GM13977 (cell line): Measurements from ENCODE around the gene RAD51B.

Experiments used
- DNase-seq: peaks from one replicate; pipeline ENCODE4 v3.0.0; 2012; ENCODE audit warnings: low spot score
- in situ Hi-C: fragments of 300-500 bp; cut with MboI; formaldehyde crosslinking; loops from one replicate; pipeline ENCODE4 v1.12.0; 2022; ENCODE audit warnings: low sequenced_read_pairs, low pct_unique_long_range_greater_than_20kb, mixed read lengths, inconsistent platforms; ENCODE audit not compliant: unreplicated experiment
- TF ChIP-seq, protein P1 (sequence below): IDR thresholded peaks from 2 replicates; pipeline ENCODE4 v1.5.1; 2012; ENCODE audit warnings: mild to moderate bottlenecking, control low read depth; ENCODE audit not compliant: insufficient read depth; ENCODE audit errors: extremely low read depth, missing control alignments

The RAD51B gene

DNA sequence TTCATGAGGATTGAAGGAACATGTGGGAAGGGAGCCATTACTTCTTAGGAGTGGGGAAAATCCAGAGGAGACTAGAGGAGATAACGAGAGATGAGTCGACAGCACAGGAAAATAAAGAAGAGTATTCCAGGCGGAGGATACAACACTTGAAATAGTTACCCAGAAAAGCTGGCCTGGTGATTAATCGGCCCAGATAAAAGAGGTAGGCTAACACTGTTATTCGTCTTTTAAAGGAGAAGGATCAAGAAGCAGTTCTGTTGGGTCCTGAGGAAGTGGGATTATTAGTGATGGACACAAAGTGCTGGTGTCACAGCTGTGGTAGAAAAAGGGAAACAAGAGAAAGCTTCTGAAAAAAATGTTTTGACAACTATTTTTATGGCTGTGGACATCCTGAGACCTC is 548.0 kb downstream of the RAD51B start:
- TF ChIP-seq, protein P1, sequence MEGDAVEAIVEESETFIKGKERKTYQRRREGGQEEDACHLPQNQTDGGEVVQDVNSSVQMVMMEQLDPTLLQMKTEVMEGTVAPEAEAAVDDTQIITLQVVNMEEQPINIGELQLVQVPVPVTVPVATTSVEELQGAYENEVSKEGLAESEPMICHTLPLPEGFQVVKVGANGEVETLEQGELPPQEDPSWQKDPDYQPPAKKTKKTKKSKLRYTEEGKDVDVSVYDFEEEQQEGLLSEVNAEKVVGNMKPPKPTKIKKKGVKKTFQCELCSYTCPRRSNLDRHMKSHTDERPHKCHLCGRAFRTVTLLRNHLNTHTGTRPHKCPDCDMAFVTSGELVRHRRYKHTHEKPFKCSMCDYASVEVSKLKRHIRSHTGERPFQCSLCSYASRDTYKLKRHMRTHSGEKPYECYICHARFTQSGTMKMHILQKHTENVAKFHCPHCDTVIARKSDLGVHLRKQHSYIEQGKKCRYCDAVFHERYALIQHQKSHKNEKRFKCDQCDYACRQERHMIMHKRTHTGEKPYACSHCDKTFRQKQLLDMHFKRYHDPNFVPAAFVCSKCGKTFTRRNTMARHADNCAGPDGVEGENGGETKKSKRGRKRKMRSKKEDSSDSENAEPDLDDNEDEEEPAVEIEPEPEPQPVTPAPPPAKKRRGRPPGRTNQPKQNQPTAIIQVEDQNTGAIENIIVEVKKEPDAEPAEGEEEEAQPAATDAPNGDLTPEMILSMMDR, result no peak
- in situ Hi-C loops, result no loop called here
- no peak for DNase-seq

DNA sequence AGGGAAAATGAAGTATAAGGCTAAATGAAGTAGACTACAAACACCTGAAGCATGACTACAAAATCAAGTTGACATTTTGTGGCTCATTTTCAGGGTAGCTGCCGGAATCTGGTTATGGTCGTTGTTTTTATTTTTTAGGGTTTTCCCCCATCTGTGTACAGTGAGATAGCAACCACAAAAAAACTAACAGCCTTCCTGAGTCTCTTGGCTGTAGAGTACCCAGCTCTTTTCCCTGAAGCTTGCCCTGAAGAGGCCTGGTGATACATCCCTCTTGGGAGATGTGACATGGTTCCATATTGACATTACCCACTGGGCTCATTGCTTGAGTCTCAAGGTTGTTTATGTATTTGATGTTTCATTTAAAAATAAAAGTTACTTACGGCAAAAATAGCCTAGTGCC is 549.3 kb downstream of the RAD51B start:
- TF ChIP-seq, protein P1, result no peak
- in situ Hi-C loops, result no loop called here
- DNase-seq, result peak; percentile 35

DNA sequence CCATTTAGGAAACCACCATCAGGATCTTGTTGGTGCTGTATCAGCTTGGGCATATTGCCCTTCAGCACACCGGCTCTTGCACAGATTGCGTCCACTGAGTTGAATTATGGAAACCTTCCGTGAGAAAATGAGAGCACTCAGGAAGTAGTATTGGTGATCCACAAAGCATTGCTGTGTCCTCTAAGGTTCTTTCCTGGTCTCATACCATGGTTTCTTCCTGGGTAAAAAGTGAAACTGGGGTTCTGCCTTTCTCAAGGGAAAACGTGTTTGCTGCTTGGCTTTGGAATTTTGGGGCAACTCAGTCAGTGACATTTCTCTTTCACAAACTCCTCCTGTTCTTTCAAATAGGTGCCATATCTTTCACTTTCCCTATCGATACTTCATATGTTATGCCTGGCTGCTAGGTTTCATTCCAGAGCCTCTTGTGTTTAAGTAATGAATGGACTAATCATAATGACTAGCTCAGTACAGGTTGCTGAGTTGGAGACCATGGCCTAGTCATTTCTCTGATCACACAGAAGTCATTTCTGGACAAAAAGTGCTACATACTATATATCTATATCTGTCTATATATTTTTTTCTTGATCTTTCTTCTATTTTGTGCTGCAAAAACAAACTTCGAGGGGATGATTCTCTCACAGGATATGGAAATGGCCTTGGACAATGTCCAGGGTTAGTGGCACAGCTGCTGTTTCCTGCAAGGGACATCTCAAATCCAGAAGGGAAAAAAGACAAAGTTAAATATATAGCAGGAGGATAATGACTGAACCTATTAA is 549.9 kb downstream of the RAD51B start:
- DNase-seq, result peak; percentile 49
- TF ChIP-seq, protein P1, result no peak
- in situ Hi-C loops, result no loop called here

DNA sequence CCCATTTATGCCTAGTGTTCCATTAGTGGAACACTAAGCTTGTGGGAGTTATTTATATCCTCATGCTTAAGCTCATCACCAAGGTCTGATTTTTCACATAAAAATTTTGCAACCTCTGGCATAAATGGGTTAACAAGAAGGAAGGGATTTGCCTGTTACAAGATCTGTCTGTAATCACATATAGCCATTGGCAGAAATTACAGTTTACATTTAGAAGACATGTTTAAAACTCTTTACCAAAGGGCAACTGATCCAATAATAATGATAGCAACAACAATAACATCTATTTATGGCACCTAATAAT is 550.4 kb downstream of the RAD51B start:
- TF ChIP-seq, protein P1, result no peak
- in situ Hi-C loops, result no loop called here
- DNase-seq, result no peak

GRCh38 chr14:68372368-68372767 is 552.8 kb downstream of the RAD51B start:
- DNase-seq, result no peak
- TF ChIP-seq, protein P1, result no peak
- in situ Hi-C loops, result no loop called here

DNA sequence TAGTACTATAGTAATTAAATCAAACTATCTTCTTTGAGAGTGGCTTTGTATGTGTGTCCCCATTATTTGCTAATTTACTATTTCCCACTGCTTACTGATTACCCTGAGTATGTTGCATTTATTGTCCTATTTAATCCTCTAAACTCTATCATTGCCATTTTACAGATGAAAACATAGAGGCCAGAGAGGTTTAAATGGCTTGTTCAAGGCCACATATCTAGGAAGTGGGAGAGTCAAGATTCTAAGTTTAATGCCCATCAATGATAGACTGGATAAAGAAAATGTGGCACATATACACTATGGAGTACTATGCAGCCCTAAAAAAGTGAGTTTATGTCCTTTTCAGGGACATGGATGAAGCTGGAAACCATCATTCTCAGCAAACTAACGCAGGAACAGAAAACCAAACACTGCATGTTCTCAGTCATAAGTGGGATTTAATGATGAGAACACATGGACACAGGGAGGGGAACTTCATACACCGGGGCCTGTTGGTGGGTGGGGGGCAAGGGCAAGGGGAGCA is 553.6 kb downstream of the RAD51B start:
- TF ChIP-seq, protein P1, result no peak
- DNase-seq, result no peak
- in situ Hi-C loops, result no loop called here
